Stimulated activated CD4-positive, alpha-beta T cell treated with anti-CD3 and anti-CD28 coated beads, Interleukin-15, amount 100 ng/mL, for 48 hours (primary cell): ENCODE results near the gene LATS2.

Experiments
- DNase-seq, 2 donors: peaks; one replicate each; pipeline ENCODE4 v3.0.0-alpha.2; 2020; ENCODE audit warnings: low read depth in 2 of 2

The LATS2 gene

GRCh38 chr13:21048901-21049698 lies 12.3 kb downstream of the LATS2 start:
- DNase-seq: no peak

DNA sequence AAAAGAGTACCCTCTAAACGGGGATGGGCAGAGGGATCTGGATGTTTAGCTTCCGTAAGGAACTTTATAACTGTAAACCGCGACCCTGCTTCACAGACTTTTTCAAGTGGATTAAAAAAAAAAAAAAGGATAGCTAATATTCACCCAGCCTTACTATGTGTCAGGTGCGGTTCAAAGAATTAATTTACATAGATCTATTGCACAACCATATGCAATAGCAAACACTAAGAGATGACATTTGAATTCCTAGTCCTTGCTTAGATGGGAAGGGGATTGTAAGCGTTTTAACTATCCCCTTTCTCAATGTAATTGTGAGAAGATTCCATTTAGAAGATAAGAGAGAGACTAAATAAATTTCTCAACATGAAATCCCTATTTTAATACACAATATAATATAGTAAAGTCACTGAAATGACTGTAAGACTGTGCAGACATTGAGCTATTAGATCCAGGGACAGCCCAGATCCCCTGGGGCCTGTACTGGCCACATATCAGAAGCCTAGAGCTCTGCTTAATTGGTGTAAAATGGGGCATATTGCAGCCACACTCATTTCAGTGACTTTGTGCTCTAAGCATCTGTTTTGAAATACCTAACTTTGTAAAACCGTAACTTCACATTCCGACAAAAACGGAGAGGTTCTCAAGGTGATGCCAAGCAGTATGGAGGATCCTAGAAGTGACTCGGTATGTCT lies 13.6 kb downstream of the LATS2 start:
- DNase-seq: no peak

DNA sequence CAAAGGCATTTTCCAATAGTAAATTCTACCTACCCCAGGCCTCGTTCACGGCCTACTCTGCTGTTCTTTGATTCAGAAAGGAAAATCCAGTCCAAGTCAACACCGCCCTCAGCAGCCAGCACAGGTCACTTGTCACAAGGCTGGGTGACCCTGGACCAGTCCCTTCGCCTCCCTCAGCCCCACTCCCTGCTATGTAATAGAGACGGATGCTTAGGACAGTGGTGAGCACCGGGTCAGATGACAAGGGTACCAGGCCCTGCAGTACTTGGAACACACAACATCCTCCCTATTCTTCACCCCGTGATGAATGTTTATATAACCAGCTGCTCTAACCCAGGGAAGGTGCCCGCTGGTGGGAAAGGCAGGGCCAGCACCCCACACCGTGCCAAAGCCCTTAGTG lies 14.3 kb downstream of the LATS2 start:
- DNase-seq: no peak

- DNase-seq: no peak
Observed at GRCh38 chr13:21046203-21046602, 15.2 kb downstream of the LATS2 start.

DNA sequence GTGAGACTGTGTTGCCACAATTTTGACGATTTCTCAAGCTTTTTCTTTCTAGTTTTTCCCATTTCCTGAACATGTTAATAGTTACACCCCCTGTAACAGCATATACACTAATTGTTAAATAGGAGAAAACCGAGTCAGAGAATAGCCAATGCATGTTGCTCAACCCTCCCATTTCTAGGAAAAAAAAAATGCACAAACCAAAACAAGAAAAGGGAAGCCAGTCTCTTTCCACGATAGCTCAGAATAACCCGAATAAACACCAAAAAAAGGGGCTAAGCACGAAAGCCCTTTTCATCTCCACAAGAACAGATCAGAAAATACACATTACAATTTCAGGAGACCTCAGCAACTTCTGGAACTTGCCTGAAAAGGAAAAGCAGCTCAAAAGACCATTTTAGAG lies 16.3 kb downstream of the LATS2 start:
- no peak for DNase-seq

- DNase-seq: no peak
Observed at GRCh38 chr13:21043898-21044297, 17.5 kb downstream of the LATS2 start.

- DNase-seq: no peak
Observed at GRCh38 chr13:21040120-21040826, 21.1 kb downstream of the LATS2 start.

DNA sequence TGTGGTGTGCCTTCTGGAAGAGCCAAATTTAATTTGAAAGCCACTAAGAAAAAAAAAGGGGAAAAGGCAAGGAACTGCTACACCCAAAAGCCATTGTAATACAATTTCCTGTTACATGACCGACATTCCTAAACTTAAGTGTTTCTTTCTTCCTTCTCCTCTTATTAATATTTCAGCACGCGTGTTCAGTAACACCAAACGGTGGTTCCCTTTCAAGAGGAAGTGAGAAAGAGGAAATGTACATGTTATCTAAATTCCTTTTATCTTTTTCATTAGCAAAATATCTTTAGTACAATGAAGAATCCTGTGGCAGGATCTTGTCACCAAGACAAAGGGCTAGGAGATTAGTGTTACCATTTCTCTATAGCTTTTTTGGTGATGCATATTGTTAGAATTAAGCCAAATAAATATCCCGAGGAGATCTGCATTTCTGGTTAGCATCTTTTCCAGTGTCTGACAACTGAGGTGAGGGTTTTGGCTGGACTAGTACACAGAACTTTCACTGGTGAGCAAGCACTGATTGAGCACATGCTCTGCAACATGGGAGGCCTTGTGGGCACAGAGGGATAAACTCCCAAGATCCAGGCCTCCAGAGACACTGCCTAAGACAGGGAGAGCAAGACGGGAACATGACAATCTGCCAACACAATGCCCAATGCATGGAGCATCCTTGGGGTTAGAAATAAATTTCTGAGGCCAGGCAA lies 22.1 kb downstream of the LATS2 start:
- DNase-seq: no peak

- DNase-seq: no peak
Observed at GRCh38 chr13:21037656-21038055, 23.7 kb downstream of the LATS2 start.

GRCh38 chr13:21035498-21035897 lies 25.9 kb downstream of the LATS2 start:
- DNase-seq: no peak

DNA sequence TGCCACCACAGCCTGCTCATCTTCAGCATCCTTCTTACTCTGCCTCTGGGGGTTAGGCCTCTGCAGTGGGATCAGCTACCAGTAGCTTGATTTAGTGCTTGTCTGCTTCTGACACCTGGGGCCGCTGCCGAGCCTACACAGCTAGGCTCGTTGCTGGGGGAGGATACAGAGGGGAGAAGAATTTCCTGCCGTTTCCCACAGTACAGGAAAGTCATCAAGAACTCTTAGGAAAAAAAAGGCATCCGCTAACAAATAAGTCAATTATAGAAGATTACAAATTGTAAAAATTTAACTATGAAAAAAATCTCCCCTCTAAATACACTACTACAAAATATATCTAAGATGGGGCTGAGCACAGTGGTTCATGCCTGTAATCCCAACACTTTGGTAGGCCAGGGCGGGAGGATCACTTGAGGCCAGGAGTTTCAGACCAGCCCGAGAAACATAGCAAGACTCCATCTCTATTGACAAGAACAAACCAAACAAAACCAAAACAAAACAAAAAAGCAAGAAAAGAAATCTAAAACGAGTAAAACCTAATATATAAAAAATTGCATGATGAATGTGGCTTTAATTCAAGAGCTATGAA lies 26.7 kb downstream of the LATS2 start:
- no peak for DNase-seq

DNA sequence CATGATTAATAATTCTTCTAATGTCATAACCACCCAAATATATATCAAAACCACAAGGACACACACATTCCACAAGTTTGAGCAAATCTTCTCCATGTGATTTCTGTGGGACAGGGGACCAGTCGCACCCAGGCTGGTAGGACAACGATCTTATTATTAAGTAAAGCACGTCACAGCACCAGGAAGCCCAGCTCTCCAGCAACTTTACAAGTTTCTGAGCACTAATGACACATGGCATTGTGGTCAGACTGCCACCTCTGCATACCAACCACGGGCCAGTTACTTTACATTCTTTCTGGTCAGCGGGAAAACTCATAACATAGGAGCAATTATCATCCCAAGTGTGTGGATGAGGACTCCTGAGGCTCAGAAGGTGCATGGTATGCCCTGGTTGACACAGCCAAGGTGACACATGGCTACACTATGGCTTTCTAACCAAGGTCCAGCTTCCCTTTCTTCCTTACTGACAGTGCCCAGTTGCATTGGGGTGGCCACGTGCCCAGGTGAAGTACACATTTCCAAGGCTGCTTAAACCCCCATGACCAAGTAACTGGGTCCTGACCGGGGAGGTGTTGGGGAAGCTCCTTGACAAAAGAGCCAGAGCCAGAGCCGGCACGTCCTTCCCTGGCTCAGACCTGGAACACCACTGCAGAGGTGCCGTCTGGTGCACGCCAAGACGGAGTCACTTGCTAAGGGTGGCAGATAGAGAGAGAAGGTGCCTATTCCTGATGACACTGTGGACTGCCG lies 27.4 kb downstream of the LATS2 start:
- DNase-seq: no peak

- DNase-seq: no peak
Observed at GRCh38 chr13:21033212-21033840, 28.1 kb downstream of the LATS2 start.

GRCh38 chr13:21032656-21033055 lies 28.7 kb downstream of the LATS2 start:
- DNase-seq: no peak

- no peak for DNase-seq
Observed at GRCh38 chr13:21031594-21032275, 29.7 kb downstream of the LATS2 start.

GRCh38 chr13:21025539-21025938 lies 35.8 kb downstream of the LATS2 start:
- no peak for DNase-seq

DNA sequence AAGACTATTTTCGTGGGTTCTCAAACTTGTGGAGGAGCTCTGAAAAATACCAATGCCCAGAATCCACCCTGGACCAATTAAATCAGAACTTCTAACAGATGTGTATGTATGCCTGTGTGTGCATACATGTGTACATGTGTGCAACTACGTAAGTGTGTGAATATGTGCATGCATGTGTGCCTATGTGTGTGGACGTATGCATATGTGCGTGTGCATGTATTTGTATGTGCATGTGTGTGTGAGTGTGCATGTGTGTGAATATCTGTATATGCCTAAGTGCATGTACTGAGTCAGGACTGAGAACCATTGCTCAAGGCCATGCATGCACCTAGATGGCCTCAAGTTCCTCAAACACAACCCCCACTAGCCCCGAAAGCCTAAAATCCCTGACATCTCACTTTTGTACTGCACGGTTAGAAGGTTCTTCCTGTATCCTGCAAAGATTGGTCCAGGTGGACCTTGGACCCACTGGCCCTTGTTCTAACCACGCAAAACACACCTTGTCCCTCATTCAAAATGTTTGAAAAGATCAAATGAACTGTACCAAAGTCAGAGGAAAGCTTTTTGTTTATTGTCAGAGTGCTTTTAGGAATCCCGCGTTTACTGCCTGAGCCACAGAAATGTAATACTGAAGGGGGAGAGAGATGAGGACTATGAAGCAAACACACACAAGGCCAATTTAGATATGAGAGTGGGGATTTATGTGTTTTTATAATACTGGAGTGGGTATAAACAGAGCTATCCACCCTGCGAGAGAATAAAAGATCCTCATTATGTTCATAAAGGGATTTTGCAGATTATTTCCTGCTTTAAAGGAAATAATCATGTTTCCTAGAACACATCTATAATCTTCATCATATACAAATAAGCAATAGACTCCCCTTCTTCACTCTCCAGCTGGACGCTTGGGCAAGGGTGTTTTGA lies 39.1 kb downstream of the LATS2 start:
- no peak for DNase-seq

DNA sequence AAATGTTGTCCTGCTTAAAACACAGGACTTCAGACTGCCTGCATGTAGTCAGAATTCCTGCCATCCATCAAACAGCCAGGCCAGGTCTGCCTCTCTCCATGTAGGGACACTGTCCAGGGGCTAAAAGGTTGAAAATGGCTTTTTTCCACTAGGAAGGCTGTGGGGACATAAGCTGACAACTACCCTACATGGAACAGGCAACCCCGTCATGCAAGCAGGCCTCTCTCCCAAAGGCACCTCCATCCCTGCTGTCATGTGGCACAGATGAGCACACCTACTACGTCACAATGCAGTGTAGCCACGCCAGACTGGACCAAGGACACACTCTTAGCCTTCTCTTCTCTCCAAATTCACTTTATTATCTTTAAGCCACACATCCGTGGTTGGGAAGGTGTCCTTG lies 40.8 kb downstream of the LATS2 start:
- DNase-seq: no peak

- DNase-seq: no peak
Observed at GRCh38 chr13:21020176-21020575, 41.2 kb downstream of the LATS2 start.
